Measurements from ENCODE around the gene EGFR. TPM values are rescaled to one million over a fixed set of nuclear protein-coding genes. Genes with fewer than 3 reads are reported as not detected.
"Not testable (repeated sequence)": the region's sequence is repeated elsewhere in the genome, so short reads cannot be mapped to it uniquely, and the experiment has no call there.

The EGFR gene
- total RNA-seq, 1 donor from 2014 or later = 6.1 TPM

DNA sequence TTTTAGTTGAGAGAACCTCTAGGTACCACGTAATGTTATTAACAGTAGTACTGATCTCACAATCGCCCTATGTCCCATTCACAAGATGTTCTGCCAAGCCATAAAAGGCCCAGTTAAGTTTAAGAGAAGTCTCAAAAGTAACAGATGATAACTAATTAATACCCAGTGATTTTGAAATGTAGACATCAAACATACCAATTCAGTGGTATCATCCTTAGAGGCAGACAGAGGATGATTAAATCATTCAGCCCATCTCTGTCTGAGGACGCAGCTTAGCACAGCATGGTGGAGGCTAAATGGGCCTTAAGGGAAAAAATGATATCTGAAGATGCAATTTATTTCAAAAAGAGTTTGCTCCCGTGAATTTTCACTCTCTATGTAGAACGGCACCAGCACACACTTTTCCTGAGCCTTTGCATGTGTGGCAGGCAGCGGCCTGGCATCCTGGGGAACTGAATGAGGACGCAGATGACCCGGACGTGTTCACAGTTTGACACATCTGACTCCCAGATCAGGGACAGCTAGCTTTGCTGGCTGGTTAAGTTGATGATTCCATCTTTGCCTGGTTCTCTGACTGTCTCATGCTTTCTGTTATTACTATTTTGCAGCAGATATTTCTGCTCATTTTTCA, 13.4 kb downstream of the EGFR start:
- peaks cover 26% of the 10 kb centered on the region for H3K4me1 ChIP-seq
- no peaks in the 10 kb centered on the region for H3K27me3 ChIP-seq (ENCODE audit: low read depth)
- intact Hi-C loops (cut with micrococcal nuclease) = no loop called here
- no peaks in the 10 kb centered on the region for H3K9me3 ChIP-seq (replicated peaks)
- DNase-seq = no peak
- no peak overlapping the region for H3K27ac ChIP-seq (replicated peaks)
- TF ChIP-seq, protein P1, sequence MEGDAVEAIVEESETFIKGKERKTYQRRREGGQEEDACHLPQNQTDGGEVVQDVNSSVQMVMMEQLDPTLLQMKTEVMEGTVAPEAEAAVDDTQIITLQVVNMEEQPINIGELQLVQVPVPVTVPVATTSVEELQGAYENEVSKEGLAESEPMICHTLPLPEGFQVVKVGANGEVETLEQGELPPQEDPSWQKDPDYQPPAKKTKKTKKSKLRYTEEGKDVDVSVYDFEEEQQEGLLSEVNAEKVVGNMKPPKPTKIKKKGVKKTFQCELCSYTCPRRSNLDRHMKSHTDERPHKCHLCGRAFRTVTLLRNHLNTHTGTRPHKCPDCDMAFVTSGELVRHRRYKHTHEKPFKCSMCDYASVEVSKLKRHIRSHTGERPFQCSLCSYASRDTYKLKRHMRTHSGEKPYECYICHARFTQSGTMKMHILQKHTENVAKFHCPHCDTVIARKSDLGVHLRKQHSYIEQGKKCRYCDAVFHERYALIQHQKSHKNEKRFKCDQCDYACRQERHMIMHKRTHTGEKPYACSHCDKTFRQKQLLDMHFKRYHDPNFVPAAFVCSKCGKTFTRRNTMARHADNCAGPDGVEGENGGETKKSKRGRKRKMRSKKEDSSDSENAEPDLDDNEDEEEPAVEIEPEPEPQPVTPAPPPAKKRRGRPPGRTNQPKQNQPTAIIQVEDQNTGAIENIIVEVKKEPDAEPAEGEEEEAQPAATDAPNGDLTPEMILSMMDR (IDR thresholded peaks at IDR 0.05; ENCODE audit: borderline replicate concordance) = no peak
- no peak overlapping the region for H3K4me3 ChIP-seq
- no peaks in the 10 kb centered on the region for H3K36me3 ChIP-seq

GRCh38 chr7:55033236-55033846, 14.5 kb downstream of the EGFR start:
- DNase-seq = no peak
- intact Hi-C loops (cut with micrococcal nuclease) = no loop called here
- H3K27ac ChIP-seq (replicated peaks) = no peak overlapping the region

DNA sequence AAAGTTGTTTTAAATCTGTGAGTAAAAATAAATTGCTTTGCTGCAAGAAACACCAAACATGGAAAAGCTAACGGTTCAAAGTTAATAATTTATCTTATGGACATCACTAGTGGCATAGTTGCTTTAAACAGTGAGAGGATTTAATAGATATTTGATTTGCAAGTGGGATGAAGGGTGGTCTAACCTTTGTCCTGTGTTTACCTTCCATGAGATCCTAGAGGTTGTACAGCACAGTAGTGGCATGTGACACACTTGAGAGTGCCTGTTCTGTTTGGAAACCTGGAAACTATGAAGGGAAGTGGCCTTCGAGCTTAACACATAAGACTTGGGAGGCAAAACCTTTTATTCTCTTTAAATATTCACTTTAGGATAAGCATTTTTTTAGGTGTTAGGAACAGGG, 16.0 kb downstream of the EGFR start:
- H3K27ac ChIP-seq (replicated peaks) = no peak overlapping the region
- TF ChIP-seq, protein P1 (IDR thresholded peaks at IDR 0.05; ENCODE audit: borderline replicate concordance) = no peak
- intact Hi-C loops (cut with micrococcal nuclease) = no loop called here
- H3K27me3 ChIP-seq (ENCODE audit: low read depth) = no peaks in the 10 kb centered on the region
- H3K36me3 ChIP-seq = no peaks in the 10 kb centered on the region
- H3K4me3 ChIP-seq = no peak overlapping the region
- H3K9me3 ChIP-seq (replicated peaks) = no peaks in the 10 kb centered on the region
- H3K4me1 ChIP-seq = peaks cover 22% of the 10 kb centered on the region
- no peak for DNase-seq

More at GRCh38 chr7:55033236-55033846, 14.5 kb downstream of the EGFR start:
- no peaks in the 10 kb centered on the region for H3K36me3 ChIP-seq
- H3K27me3 ChIP-seq (ENCODE audit: low read depth) = no peaks in the 10 kb centered on the region
- H3K9me3 ChIP-seq (replicated peaks) = no peaks in the 10 kb centered on the region
- peaks cover 22% of the 10 kb centered on the region for H3K4me1 ChIP-seq
- no peak overlapping the region for H3K4me3 ChIP-seq
- TF ChIP-seq, protein P1 (IDR thresholded peaks at IDR 0.05; ENCODE audit: borderline replicate concordance) = no peak

DNA sequence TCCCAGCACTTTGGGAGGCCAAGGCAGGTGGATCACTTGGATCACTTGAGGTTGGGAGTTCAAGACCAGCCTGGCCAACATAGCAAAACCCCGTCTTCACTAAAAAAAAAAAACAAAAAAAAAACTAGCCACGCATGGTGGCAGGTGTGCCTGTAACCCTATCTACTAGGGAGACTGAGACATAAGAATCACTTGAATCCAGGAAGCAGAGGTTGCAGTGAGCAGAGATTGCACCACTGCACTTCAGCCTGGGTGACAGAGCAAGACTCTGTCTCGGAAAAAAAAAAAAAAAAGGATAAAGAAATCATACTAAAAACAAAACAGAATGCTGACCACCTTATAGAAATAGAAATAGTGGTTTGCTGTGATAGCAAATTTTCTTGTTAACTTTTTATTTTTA, 16.6 kb downstream of the EGFR start:
- H3K27ac ChIP-seq (replicated peaks); intact Hi-C loops (cut with micrococcal nuclease): not testable (repeated sequence)

GRCh38 chr7:55036950-55037736, 18.3 kb downstream of the EGFR start:
- no peak for DNase-seq
- Histone ChIP-seq H3K36me3 (no peaks in the 10 kb centered on the region), H3K27me3 (ENCODE audit: low read depth) (no peaks in the 10 kb centered on the region), H3K27ac (replicated peaks) (no peak overlapping the region), H3K4me3 (no peak overlapping the region), H3K9me3 (replicated peaks) (no peaks in the 10 kb centered on the region), H3K4me1 (peaks cover 22% of the 10 kb centered on the region)
- TF ChIP-seq, protein P1 (IDR thresholded peaks at IDR 0.05; ENCODE audit: borderline replicate concordance) = no peak
- intact Hi-C loops (cut with micrococcal nuclease) = no loop called here

More for the DNA sequence above, 16.6 kb downstream of the EGFR start:
- H3K4me3 ChIP-seq; H3K36me3 ChIP-seq; H3K9me3 ChIP-seq (replicated peaks); H3K27me3 ChIP-seq (ENCODE audit: low read depth); DNase-seq: not testable (repeated sequence)
- peaks cover 22% of the 10 kb centered on the region for H3K4me1 ChIP-seq

All from left ventricle myocardium inferior (tissue), 1 donor.